NCI-H2227 (cell line): ENCODE data around the gene SUPT6H.

ENCODE experiments used
- DNase-seq: peaks from one replicate; lab custom pipeline; 2025; ENCODE audit not compliant: unreplicated experiment; lab: John Stamatoyannopoulos, UW

SUPT6H gene

DNA sequence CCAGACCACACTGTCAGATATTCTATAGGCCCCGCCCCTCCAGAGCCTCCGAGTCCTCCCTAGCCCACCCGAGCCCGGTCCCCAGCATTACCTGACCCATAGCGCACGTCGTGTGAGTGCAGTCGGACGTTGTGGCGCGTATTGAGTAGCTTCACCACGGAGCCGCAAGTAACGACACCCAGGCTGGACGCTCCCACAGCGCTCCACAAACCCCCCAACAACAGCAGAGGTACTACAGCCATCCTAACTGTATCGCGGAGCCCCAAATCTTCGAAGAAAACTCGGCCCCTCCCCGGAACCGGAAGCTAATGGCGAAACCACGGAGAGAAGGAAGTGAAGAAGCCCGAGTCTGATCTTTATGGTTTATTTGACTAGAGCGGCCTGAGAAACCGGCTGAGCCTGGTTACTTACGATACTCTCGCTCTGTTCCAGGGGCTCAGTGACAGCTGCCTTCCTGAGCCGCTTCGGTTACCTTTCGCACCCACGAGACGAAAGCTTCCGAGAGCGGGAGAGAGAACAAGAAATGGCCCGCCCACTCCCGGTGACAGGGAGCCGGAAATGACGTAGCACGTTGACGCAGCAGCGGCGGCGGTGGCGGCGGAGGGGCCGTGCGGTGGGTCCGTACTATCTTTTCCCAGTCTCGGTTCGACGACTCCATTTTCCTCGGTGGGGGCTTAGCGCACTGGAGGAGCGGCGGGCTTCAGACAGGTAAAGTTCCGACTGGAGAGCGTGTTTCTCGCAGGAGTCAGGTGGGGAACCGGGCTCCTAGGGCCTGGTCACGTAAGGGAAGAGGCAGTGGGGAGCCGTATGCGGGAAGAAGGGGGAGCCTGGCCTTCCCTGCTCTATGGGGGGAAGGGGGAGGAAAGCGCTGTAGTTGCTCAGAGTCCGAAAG lies at the start of gene SUPT6H, which contains the start of gene SDF2:
Gene SUPT6H (plus strand): TSS at position 571 of the 892 bp plus-strand sequence. CDS start 11,197 bp downstream, outside the sequence.
Gene SDF2 (minus strand): TSS at position 272 of the 892 bp plus-strand sequence. CDS start 30 bp downstream, at position 242.
- peak; percentile 87 for DNase-seq

DNA sequence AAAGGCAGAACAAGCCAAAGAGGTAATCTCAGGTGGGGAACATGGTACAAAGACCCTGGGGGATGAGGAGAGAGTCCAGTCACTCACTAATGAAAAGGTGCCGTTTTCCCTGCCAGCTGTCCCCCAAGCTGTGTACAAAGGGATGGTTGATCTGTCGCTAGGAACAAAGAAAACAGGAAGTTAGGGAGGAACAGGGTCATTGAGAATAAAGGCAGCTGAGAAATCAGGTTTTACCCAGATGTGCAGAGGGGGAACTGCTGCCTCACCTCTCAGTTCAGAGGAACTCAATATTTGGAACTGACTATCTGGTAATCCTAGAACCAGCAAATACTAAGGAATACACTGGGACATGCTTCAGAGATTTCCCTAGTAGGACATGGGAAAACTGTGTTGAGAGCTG lies 49.5 kb upstream of the SUPT6H start:
- DNase-seq = no peak

DNA sequence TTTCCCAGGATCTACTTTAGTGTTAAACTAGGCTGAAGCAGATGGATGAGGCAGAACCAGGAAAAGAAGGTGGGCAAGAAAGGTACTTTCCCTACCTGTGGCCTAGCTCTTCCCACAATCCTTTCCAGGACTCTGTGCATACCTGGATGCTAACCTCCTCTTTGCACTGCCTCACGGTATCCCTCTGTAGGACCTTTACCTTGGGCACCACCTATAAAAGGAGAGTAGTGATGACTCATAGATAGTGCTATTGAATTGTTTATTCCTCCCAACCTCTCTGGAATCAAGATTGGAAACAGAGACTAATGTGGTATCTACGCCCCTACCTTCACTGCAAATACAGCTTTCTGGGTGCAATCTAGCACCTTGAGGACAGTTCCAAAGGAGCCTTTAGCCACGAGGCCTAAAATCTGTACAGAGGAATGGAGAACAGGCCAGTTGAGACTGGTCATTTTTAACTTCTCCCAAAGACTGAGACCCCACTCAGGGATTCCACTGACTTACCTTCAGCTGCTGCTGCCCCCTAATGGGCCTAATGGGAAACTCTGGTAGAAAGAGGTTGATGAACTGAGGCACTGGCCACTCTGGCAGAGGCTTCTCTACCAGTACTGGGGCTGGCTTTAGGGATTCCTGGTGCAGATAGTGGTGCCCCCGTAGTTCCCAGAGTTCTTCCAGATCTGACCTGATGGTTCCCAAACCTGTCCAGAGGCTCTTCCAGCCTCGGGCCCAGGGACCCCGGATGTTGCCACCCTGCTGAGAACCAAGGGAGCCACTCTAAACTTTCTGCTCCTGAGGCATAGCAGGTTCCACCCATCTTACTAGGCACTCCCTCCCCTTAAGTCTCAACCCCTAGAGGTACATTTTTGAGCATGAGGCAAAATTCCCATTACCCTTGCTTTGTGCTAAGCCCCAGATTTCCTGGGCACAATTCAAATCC lies 48.8 kb upstream of the SUPT6H start:
- peak; percentile 28 for DNase-seq

DNA sequence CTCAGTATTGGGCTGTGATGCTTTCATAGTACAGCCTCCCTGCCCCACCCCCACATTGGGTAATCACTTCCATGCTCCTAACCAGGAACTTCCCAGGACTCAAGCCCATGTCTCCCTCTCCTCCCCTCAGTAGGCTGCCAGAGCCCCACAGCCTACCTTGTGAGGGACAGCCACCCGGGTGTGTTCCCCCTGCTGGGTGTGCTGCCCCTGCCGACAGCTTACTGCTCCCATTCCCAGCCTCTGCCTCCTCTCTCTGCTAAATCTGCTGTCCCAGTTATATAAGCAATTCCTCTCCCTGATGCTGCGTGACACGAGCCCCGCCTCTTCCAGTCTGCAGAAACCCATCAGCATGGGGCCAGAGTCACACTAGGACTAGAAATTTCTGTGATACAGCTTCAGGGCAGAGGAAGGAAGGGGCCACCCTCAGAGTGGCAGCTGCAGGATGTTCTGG lies 48.0 kb upstream of the SUPT6H start, which contains the start of gene RSKR:
Gene RSKR (minus strand): TSS at position 255 of the 451 bp plus-strand sequence. CDS start 24 bp downstream, at position 231.
- no peak for DNase-seq

DNA sequence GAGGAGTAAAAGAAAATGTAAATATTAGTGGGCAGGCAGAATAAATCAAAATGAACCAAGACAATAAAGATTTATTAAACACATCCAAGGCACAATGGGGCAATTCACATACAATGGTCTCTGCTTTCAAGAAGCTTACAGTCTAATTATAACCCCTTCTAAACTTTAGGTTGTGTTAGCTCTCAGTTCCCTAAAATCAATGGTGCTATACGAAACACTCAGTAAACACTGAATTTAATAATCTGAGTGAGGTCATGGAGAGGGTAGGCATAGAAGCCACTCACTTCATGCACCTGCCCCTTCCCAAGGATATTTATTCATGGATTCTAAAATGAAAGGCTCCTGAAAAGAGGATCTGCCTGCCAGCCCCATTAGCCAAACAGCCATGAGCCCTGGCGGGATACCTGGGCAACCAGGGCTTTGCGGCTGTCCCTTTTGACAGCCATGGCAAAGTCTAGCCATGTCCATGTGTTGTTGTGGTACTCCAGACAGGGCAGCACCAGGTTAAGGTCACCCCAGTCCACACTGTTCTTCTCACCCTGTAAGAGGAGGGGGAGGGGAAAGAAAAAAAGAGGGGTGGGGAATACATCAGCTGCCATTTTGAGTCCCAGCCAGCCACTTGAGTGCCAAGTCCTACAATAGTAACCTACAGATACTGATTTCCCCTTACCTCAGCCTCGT lies 46.6 kb upstream of the SUPT6H start:
- no peak for DNase-seq

DNA sequence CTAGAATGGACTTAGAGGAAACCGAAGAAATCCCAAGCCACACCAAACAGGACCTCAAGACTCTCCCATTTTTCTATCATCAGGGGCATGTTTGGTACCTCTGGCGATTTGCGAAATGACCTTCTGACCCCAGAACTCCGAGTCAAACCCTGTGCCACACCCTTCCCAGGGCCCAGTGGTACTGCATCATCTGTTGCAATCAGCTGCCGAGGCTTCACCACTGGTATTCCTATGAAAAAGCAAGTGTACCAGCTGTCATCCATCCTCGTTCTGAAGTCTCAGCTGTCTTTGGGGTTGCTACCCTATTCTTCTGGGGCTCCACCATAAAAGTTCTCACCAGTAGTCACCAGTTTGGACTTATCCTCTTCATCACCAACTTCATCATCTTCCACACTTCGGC lies 45.7 kb upstream of the SUPT6H start:
- DNase-seq = no peak

DNA sequence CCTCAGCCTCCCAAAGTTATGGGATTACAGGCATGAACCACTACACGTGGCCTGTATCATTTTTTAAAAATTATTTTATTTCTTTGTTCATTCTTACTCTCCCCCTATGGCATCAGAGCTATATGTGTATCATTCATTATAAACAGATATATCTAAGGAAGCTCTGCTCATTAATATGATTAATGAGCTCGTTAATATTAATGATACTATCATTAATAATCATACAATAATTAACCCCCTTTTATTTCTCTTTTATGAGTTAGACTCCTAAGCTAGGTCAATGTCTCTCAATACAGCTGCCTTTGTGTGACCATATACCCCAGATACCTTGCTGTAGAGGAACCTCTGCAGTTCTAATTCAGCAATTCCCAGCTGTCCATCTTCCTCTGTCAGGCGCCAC lies 43.5 kb upstream of the SUPT6H start:
- no peak for DNase-seq

DNA sequence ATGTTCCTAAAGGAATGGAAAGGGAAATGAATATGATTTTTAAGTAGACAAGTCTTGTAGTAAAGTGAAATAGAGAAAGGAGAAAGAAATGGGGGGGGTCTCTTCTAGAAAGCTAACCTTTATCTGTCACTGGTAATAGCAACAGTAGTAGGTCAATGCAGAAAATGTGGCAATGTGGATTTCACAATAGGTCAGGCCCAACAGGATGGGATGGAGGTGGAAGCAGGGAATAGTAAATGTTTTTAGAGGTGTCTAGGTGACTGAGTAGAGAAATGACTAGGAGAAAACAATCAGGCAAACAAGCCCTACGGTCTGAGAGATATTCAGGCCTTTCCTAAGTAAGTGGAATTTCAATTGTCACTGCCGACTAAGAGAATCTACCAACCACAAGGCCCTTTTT lies 42.0 kb upstream of the SUPT6H start:
- DNase-seq = no peak

DNA sequence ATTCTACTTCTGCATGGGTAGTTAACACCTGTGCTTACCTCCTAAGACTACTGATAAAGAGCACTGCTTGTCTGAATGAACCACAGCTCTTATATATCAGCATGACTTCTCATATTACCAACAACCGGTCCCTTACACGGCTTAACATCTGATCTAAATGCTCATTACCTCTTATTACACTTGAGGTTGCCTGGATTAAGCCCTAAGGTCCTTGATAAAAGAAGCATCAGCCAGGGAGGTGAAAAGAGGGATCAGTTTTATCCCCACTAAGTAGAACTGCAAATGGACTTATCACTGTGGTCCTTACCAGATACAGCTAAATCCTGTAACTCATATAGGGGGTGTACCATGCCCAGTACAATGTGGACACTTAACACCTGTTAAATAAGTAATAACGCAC lies 39.8 kb upstream of the SUPT6H start:
- no peak for DNase-seq

DNA sequence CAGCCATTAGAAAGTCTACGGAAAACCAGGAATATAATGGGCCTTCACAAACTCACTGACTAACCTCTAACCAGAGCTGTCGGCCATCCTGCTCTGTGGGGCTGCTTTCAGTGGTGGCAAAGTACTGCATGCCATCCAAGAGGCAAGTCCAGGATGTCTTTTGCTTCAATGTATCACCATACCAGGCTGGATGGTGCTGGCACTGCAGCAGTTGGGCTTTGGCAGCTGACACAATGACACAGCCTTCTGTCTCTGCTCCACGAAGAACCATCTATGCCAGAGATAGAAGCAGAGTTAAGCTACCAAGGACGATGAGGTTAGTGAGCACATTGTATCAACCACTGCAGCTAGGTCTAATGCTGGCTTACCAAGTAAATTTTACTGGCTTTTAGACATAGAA lies 38.3 kb upstream of the SUPT6H start:
- DNase-seq = no peak

DNA sequence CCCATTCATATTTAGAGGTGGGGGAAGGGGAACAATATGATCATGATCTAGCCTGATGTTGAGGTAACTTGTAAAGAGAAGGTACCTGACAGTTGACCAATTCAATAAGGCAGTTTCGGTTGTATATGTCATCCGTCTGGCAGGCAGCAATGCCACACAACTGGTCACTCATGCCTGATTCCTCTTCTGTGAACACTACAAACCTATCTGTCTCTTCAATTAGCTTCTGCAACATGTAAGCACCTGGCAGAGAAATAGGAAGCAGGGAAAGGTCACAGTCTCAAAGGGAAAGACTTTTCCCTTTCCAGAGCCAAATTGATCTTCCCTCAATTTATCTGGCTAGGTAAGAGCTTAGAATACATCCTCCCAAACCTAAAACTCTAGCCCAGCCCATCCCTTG lies 37.9 kb upstream of the SUPT6H start:
- no peak for DNase-seq

DNA sequence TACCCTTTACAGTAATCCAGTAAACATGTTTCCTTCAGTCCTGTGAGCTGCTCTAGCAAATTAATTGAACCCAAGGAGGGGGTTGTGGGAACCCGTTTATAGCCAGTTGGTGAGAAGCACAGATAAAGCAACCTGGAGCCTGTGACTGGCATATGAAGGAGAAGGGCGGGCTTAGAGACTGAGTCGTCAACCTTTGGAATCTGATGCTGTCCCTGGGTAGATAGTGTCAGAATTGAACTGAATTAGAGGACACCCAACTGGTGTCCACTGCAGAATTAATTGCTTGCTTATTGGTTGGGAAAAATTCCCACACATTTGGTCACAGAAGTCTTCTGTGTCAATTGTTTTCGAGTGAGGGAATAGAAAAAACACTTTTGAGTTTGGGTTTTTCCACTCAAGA lies 35.2 kb upstream of the SUPT6H start:
- no peak for DNase-seq

DNA sequence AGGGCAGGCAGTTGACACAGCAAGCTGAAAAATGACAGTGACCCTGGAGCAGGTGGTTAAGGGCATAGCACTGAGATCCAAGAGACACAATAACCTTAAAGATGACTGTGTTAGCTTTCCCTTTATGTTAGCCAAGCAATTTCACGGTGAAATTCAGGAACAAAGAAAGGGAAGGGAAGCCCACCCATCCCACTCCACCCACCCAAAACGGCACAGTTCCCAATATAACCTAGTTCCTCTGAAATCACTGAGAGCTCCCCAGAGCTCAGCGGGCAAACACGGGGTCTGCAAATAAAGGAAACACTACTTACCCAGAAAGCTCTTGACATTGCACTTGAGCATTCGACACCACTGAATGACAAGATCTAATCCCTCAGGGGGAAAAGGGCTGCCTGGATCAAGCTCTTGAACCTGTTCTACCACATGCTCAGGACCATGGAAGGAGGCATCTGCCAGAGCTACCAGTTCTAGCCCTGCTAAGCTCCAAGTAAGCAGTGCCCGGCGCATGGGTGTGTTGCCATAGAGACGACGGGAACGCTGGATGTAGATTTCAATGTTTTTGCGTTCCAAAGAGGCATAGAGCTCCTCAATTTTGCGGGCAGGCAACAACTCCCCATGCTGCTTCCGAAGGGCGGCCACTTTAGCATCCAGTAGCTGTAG lies 27.7 kb upstream of the SUPT6H start:
- no peak for DNase-seq

DNA sequence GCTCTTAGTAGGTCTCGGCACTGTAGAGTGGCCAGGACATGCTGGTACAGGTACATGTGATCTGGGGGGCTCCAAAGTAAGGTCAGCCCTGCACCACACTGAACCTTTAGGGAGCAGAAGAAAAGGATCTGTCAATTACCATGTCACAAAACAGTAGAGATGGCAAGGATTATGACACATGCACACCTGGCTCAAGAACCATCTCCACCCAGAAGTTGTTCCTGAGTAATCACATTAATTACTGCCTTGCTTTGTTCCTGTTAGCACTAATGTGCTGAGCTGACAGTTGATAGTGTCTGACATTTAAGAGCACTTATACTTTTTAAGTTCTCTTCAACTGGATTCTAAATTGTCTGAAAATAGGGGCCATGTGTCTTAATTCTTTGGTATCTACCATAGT lies 26.5 kb upstream of the SUPT6H start:
- DNase-seq = no peak

DNA sequence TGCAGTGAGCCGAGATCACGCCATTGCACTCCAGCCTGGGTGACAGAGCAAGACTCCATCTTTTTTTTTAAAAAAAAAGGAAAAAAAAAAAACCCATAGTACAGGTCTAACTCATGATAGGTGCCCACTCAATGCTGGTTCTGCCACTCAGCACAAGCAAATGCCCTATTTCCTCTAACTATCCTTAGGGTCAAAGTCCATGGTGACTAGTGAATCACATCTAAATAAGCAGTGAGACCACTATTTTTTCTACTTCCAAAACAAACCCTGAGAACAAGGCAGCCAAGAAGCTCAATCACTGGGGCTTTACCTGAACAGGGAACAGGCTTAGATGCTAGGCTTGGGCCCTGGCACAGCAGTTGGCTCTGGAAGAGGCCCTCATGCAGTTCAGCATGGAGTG lies 20.4 kb upstream of the SUPT6H start:
- DNase-seq = no peak

DNA sequence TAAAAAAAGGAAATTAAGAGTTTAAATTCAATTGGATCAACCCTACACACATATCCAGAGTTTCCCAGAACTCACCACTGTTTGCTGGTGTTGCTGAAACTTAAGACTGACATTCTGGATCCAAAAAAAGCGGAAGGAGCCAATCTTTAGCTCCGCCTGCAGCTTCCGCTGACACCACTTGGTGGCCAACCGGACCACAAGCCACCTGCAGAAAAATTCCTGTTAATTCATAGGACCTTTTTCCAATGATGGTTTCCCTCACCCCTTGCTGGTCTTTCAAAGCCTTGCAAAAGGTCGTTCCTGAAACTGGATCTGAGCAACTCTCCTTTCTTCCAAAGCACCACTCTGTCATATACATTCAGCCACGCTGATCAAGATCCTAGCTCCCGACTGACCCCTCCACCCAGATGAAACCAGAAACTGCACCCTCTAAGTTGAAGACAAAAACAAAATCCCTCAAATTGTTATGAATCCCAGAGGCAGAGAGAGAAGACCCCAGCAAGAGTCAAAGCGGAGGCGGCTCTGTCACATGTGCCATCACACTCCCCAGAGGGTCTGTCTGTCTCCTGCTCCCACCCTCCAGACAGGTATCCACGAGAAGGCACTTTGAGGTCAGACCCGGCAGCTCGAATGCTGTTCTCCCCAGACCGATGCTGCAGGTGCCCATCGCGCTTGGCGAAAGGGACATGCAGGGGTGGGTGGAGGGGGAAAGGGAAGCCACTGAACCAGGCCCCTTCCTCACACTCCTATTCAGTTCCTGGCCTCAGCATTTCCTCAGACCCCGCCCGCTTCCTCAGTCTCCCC lies 17.8 kb upstream of the SUPT6H start:
- peak; percentile 45 for DNase-seq

DNA sequence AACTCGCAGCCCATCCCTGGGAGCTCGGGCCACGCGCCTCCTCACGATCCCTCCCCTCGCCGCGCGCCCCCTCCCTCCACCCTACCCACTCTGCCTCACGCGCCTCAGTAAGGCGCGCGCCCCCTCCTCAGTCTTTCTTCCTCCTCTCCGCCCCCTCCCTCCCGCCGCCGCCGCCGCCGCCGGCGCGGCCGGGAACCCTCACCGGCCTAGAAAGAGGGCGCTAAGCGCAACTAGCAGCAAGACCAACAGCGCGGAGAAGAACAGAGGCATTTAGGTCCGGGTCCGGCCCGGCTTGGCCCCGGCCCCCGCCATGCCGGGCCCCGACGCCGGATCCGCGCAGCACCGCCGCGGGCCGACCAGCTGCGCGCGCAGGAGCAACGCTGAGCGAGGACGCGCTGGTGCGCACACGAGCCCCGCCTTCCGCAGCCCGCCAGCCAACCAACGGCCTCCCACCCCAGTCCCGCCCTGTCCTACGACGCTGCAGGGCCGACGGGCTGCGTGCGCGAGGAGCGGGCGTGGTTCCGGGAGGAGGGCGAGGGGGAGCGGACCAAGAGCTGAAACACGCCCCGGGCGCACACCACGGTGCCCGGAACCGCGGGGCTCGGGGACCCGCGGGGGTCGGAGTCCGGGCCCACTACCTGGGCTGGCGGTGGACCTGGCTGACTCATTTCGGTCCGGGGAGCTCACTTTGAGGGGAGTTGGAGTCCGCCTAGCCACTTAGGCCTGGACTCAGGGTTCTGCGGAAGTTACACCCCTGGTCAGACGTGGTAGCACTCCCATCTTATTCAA lies 17.0 kb upstream of the SUPT6H start, which contains the start of gene BLTP2:
Gene BLTP2 (minus strand): TSS at position 372 of the 789 bp plus-strand sequence. CDS start 102 bp downstream, at position 270.
- DNase-seq = peak; percentile 95

DNA sequence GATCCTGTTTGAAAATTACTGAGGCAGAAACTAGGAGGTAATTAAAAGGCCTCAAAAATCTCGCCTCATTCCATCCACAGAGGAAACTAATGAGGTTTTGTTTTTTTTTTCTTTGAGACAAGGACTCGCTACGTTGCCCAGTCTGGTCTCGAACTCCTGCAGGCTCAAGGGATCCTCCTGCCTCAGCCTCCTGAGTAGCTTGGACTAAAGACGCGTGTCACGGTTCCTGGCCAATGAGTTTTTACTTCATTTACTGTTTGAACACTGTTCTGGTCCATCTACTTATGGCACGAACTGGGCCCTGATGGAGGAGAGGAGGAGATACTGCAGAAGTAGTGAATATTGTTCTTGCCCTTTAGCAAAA lies 16.4 kb upstream of the SUPT6H start:
- DNase-seq = no peak
